Thyroid gland (tissue), 4 donors: ENCODE measurements around the gene ZNF296.

ENCODE experiments used
- CTCF ChIP-seq, 6 experiments: fragments of 200-600 bp in 3 of 6; fragments of 450-650 bp in 3 of 6; sonication (generic) in 3 of 6; IDR thresholded peaks; one replicate each; pipeline ENCODE4 v1.5.1; 2016 to 2019; ENCODE audit warnings: antibody characterized with exemption in 6 of 6, mild to moderate bottlenecking in 2 of 6, inconsistent platforms in 1 of 6, moderate library complexity in 1 of 6
- POLR2A ChIP-seq, 2 donors: fragments of 450-650 bp; IDR thresholded peaks; one replicate each; pipeline ENCODE4 v1.6.1; 2017; ENCODE audit warnings: antibody characterized with exemption in 2 of 2, mild to moderate bottlenecking in 2 of 2, moderate library complexity in 1 of 2

GRCh38 chr19:45112111-45112827 is 36.0 kb upstream of the ZNF296 start:
- TF ChIP-seq CTCF (IDR thresholded peaks at IDR 0.05) (no peak), POLR2A (IDR thresholded peaks at IDR 0.05) (no peak)
